Measurements from ENCODE around the gene MBLAC1. TPM values are rescaled to one million over a fixed set of nuclear protein-coding genes. Genes with fewer than 3 reads are reported as not detected.

MBLAC1 gene
- total RNA-seq, 1 donor from 2014 or later = 4.9 TPM

DNA sequence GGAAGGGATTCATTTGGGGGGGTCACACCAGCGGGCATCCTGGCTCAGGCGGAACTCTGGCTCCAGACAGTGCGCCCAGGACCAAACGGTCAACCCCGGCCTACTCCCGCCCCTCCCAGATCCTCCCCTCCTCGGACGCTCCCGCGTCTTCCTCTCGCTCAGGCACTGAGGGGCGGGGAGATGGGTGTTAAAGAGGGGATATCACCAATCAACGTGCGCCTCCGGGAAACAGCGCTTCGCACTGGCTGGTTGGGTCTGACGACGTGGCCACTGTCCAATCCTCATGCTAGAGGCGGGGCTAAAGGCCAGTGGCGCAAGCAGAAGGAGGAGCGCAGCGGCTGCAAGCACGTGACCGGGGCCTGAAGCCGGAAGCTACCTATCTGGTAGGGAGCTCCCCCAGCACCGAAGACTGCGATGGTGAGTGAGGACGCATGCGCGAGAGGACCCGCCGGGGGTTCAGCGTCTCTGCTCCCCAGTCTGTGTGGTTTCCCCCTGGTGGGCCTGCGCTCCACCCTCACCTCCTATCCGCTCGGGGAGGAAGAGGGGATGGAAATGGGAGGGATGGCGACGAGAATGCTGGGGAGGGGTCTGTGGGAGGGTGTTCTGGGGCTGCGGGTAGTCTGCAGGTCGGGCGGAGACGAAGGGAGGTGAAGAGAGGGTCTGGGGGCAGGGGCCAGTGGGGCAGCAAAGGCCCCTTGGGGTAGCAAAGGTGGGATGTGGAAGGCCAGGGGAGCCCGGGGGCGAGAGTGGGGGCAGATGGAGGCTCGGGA is 22.0 kb downstream of the MBLAC1 start, which contains the start of gene LAMTOR4:
TSS of gene LAMTOR4 (plus strand) at position 360 of the 770 bp plus-strand sequence. CDS start at position 415, 55 bp downstream.
- FAIRE-seq = peak; percentile 95
- peak; percentile 90 to 97 for DNase-seq (ENCODE audit: low spot score in 2 of 2)

DNA sequence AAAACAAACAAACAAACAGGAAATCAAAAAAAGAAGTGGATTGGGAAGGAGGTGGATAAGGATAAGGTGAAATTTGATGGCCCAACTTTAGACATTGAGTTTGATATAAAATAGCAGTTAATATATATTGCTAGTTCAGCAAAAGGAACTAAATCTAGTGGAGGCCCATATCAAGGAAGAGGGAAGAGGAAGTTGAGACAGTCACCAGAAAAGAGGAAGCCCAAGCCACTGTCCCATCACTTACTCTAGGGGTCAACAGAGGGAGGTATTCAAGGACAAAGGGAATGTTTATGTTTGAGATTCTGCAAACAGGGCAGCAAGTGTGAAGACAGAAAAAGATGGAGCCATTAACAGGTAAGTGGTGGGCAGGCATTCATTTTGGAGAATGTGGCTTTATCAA is 25.6 kb downstream of the MBLAC1 start:
- DNase-seq (ENCODE audit: low spot score in 2 of 2) (no peak), FAIRE-seq (no peak)

DNA sequence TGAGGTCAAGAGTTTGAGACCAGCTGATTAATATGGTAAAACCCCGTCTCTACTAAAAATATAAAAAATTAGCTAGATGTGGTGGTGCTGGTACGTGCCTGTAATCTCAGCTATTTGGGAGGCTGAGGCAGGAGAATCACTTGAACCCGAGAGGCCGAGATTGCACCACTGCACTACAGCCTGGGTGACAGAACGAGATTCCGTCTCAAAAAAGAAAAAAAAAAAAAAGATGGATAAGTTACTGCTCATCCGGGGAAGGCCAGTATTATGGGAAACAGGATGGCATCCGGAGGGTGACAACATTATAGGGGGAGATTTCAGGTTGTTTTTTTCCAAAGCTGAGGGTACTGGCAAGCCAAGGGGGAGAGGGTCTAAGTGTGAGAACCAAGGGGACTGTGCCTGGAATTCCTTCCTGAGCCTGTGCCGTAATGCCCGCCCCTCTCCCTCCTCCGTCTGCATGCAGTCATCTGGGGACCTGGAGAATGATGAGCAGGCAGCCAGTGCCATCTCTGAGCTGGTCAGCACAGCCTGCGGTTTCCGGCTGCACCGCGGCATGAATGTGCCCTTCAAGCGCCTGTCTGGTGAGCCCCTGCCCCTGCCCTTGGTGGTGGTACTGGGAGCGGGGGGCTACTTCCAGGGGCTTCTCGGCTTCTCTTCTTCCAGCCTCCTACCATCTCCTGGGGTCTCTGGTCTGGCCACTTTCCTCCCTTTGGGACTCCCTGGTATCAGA is 26.3 kb downstream of the MBLAC1 start:
- DNase-seq (ENCODE audit: low spot score in 2 of 2) = no peak
- no peak for FAIRE-seq

DNA sequence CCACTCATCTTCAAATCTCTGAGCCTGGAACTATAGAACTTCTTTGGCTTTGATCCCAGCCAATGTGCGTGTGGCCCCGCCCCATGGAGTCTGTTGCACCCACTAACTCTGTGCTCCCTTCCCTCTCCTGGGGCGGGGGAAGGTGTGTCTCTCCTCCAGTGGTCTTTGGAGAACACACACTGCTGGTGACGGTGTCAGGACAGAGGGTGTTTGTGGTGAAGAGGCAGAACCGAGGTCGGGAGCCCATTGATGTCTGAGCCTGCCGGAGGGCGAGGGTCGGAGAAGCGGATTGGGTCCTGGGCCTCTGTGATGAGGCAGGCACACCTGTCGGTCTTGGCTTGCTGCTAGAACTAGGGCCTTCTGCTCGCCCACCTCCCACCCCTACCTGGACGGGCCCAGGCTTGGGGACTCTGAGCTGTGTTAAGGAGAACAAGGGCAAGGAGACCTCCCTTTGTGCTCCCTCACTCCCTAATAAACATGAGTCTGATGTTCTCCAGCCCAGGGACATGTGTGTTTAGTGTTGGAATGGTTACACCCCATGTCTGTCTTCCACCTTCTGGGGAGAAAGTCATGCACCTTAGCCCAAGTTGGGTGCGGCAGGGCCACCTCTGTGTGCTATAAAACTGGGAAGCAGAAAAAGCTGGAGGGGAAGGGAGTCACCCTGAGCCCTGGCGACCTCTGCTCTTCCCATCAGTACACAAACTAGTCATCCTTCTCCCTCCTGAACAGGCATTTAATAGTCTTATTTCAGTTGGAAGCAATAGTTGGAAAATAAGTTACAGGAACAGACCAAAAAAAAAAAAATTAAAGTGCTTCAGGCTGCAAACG is 27.2 kb downstream of the MBLAC1 start:
- peak in 1 of 2 donors; percentile 14 for DNase-seq (ENCODE audit: low spot score in 2 of 2)
- no peak for FAIRE-seq

DNA sequence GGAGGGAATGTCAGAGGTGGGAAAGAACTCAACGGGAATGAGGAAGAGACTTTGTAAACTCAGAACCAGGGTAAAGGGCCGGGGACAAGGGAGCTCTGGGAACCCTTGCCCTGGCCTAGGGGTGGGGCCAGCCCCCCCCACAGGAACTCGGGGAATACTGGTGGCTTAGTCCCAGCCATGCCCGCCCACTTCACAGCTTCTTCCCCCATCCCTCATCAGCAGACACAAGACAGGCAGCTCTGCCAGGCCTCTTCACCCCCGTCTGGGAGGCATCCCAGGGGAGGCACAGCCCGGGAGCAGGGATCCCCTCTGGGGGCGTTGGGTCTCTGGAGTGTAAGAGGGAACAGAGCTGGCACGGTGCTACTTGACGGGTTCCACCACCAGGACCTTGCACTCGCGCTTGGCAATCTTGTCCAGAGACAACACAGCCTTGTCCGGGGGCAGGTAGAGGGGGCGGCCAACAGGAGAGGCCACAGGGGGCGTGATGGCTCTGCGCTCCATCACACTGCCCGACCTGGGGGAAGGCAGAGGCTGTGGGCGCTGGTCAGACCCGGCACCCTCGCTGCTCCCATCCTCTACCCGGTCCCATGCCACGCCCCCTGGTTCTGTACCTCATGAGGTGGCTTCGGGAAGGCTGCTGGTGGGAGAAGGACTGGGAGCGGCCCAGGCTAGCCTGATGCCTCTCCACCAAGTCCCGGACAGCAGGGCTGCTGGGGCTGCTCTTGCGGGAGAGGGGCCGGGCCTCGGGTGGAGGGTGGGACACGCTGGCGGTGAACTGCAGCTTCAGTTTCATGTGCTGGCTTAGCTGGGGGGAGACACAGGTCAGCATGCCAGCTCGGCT is 28.1 kb downstream of the MBLAC1 start:
- DNase-seq (ENCODE audit: low spot score in 2 of 2) = peak in 1 of 2 donors; percentile 36
- no peak for FAIRE-seq

DNA sequence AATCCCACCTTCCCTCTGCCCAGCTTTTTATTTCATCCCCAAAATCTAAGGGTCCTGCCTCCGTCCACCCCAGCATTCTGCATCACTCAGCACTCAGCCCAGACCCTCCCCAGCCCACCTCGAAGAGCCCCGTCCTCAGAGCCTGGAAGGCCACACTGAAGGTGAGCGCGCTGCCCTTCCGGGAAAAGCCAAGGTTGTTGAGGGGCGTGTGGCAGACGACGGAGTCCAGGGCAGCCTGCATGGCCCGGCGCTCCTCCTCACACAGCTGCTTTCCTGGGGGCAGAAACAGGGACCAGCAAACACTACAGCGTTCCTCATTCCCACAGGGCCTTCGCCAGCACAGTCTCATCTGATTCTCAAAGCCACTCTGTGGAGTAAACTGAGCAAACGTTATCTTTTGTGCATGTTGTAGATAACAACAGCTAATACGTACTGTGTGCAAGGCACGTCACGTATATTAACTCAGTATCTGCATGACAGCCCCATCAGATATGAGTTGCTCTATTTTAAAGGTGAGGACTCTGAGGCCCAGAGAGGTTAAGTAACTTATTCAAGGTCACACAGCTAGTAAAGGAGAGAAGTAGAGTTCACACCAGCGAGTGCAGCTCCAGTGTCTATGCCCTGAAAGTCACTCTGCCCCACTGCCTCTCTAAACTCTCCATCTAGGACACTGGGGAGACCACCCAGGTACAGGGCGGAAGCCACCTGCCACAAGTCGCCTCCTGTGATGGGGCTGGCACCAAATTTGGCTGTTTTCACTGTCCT is 29.0 kb downstream of the MBLAC1 start:
- DNase-seq (ENCODE audit: low spot score in 2 of 2) (no peak), FAIRE-seq (no peak)

DNA sequence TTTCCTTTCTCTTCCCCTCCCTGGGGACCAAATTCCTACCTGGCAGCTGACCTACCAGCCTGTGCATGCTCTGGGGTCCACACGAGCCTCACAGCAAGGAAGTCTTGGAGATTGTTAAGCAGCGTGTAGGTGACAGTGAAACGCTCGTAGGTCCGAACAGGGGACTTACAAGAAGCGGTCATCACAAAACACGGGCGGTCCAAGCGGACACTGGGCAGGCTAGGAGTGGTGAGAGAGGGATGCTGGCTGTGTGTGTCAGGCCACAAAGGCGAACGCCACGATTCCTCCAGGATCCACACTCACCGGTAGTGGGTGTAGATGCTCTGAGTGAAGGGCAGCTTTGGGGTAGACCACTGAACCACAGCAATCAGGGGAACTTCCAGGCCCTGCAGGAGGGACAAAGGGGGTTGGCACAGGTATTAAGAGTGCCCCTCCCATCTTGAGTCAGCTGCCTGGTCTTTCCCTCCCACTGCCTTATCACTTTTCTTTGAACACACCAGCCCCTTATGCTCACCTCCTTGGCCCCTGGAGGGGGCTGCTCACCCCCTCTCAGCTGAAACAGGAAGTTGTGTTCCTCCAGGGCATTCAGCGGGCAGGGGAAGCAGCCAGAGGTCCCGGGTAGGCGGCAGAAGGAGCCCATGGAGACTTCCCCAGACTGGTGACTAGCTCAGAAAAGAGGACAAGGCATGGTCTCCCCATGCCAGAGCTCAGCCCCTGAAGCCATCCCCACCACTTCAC is 29.7 kb downstream of the MBLAC1 start:
- DNase-seq (ENCODE audit: low spot score in 2 of 2) (peak in 1 of 2 donors; percentile 24), FAIRE-seq (no peak)

DNA sequence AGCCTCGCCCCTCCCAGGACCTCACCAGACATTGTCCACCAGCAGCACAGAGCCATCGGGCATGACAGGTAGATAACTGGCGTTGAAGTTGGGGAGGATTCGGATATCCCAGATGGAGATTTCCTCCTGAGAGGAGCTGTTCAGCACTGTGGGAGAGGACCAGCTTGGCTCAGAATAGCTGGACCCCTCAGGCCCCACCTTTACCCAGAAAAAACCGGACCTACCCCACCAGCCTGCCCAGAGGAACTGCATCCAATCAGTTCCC is 30.2 kb downstream of the MBLAC1 start:
- FAIRE-seq (no peak), DNase-seq (ENCODE audit: low spot score in 2 of 2) (peak in 1 of 2 donors; percentile 32)

DNA sequence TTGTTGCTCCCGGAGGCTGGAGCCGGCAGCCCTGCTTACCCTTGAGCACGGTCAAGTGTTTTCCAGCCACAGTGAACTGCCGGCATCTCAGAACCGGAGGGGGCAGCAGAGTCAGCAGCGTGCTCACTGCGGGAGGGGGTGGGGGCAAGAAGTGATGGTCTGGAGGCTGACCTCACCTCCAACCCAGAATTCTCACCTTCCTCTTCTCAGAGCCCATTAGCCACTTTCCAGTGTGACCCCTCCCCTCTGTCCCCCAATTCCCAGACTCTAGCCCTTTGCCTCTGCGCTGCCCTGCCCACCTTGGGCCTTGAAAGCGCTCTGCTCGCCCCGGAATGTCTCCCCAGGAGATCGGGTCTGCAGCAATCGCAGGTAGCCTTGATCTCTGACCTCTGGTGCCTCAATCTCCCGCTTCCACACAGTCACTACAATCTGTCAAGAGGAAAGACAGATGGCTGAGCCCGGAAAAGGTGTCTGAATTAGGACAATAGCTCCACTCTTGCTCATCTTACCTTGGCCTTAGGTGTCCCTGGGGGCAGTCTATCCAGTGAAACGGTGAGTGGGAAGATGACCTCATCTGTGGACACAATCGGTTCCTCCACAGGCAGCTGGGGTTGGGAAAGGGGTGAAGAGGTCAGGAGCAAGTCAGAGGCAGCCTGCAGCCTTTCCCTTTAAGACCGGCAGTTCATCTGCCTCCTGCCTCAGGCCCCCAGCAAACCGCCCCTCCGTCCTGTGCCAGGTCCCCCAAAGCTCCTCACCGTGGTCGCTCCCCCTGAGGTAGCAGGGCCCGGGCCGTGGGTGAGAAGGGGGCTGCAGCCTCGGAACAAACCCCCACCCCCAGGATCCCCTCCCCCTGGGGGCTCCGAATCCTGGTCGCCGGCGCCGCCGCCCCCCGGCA is 30.8 kb downstream of the MBLAC1 start:
- FAIRE-seq = no peak
- peak; percentile 51 to 58 for DNase-seq (ENCODE audit: low spot score in 2 of 2)

DNA sequence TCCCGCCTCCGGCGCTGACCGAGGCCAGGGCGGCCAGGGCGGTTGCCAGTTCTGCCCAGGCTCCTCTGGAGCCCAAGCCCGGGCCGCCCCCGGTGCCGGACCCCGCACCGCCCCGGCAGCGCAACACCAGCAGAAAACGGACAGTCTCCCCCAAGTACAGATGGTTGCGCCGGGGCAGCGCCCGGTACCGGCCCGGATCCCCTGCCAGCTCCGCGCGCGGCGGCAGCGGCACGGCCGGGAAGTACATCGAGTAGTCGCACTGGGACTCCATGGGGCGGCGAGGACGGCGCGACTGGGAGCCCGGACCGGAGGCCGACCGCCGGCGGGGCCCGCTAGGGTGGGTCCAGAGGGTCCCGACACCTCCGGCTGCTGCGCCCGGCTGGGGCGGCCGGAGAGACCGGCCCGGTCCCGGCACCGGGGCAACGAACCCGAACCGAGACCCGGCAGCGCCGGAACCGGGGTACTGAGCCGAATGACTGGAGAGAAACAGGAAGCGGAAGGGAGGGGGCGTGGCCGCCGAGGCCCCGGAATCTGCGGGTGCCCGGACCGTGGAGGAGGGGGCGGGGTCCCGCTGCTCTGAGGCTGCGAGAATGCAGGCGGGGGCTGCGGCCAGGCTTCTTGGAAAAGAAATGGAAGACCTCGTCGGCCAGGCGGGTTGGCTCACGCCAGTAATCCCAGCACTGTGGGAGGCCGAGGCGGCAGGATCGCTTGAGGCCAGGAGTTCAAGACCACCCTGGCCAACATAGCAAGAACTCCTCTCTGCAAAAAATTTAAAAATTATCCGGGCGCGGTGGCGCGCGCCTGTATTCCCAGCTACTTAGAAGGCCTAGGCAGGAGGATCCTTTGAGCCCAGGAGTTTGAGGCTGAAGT is 31.7 kb downstream of the MBLAC1 start, which contains the start of gene TRAPPC14:
TSS of gene TRAPPC14 (minus strand) at position 495 of the 870 bp plus-strand sequence. CDS start at position 271, 224 bp downstream.
- FAIRE-seq (no peak), DNase-seq (ENCODE audit: low spot score in 2 of 2) (peak; percentile 94 to 97)

DNA sequence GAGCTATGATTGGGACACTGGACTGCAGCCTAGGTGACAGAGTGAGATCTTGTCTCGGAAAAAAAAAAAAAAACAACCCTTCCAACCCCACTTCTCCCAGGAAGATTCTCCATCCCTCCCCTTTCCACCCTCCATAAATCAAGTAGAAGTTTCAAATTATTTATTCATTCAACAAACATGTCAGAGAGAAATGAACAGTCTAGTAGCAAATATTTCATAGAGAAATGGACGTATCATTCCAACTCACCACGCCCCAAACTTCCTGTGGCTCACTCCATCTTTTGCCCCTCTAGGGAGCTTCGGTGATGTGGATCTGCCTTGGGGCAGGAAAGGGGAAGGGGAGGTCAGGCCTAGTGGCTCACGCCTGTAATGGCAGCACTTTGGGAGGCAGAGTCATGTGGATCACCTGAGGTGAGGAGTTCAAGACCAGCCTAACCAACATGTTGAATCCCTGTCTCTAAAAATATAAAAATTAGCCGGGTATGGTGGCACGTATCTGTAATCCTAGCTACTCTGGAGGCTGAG is 32.4 kb downstream of the MBLAC1 start:
- FAIRE-seq (no peak), DNase-seq (ENCODE audit: low spot score in 2 of 2) (no peak)

DNA sequence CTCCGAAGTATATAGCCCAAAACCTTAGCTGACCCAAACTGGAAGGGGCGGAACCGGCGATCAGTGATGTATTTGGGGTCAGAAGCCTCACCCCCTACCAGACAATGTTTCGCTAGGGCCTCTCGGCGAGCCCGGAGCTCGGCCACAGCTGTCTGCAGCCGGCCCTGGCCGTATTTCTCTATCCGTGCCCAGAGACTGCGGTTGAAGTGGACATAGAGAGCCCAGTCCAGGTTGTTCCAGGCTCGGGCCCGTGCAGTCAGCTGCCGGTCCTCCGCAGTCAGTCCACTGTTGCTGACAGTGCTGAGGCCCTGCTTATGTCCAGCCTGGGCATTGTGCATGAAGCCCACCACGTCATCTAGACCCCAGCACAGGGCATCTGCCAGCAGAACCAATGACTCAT is 33.3 kb downstream of the MBLAC1 start:
- DNase-seq (ENCODE audit: low spot score in 2 of 2) (no peak), FAIRE-seq (no peak)

DNA sequence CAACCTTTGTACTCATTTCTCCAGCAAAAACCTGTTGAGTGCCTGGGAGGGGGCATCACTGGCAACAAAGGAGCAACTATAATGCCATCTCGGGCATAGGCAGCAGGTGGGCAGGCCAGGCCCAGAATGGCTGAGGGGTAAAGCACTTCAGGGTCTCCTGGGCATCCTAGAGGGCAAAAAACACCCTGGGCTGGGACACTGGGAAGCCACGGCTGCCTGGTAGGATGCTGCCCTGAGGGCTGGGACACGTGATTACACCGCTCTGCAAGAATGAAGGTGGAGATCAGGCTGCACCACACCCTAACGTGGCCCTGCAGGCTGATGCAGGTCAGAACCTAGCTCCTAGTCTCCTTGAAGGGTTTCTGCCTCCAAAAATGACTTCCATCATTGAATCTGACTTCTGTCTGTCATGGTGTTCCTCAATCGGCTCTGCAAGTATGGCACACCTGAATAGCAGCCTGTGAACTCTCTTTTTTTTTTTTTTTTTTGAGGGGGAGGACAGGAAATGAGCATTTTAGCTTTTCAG is 36.3 kb downstream of the MBLAC1 start:
- FAIRE-seq (no peak), DNase-seq (ENCODE audit: low spot score in 2 of 2) (no peak)

DNA sequence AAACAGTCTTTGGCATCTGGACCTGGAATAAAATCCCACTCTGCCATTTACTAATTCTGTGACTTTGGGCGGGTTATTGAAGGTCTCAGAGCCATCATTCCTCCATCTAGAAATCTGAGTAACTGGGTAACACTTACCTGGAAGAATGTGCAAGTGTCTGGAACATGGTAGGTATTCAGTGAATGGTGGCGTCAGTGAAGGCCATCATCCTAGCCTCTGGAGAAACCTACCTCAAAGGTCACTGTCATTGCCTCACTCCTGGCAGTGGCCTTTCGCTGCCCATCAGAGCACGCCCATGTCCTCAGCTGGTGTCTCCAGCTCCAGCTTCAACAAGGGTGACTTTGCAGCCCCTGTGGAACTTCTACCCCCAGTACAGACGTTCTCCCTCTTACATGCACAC is 37.1 kb downstream of the MBLAC1 start:
- DNase-seq (ENCODE audit: low spot score in 2 of 2) (no peak), FAIRE-seq (no peak)

DNA sequence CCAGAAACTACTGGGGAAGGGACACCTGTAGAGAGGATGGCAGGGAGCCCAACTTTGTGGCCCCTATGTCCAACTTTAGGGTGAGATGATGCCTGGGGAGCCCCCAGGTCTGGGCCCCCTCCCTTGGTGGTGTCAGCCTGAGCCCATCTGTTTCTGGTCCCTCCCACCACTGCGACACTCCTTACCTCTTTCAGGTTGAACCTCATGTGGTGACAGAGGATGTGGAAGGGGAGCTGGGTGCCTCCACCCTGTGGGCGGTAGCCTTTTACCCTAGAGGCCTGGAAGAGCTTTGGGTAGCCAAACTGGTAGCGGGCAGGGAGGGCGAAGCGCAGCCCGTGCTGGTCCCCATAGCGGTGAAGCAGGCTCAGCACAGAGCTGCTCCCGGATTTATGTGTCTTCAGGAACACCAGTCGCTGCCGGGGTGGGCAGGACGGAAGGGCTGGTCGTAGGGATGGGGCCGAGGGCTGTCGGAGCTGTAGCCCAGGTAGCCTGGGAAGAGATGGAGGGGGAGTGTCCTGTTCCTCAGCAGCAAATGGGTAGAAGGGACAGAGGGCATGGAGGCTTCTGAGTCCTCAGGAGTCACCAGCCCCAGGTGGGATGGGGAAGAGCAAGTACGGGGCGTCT is 39.7 kb downstream of the MBLAC1 start:
- FAIRE-seq (no peak), DNase-seq (ENCODE audit: low spot score in 2 of 2) (no peak)

Measured in frontal cortex (tissue), 4 donors.